Activated CD8-positive, alpha-beta T cell treated with anti-CD3 and anti-CD28 coated beads, Interleukin-2, amount 10 ng/mL, durations not matched to agents 7 days and 5 days (primary cell): ENCODE measurements around the gene RAB36. TPM values are rescaled to one million over a fixed set of nuclear protein-coding genes. Genes with fewer than 3 reads are reported as not detected.

Source experiments
- ATAC-seq: fragments of 150-1000 bp; cut with Tn5 transposase; one replicate; pipeline ENCODE4 v1.10.0; 2021; ENCODE audit warnings: moderate library complexity
- CTCF ChIA-PET: fragments of 350-600 bp; sonication (Branson Sonifier 250); formaldehyde crosslinking; loops from one replicate; lab custom pipeline; 2021; ENCODE audit warnings: antibody characterized with exemption; lab: Charles Lee
- POLR2A ChIA-PET: fragments of 350-600 bp; sonication (Branson Sonifier 250); formaldehyde crosslinking; loops from one replicate; lab custom pipeline; 2021; ENCODE audit warnings: antibody characterized with exemption; lab: Charles Lee
- DNase-seq: peaks from one replicate; pipeline ENCODE4 v3.0.0-alpha.2; 2020
- H3K27ac Mint-ChIP-seq: one replicate; pipeline ENCODE4 v1.8.0; 2021; ENCODE audit warnings: mild to moderate bottlenecking, mixed read lengths
- H3K27me3 Mint-ChIP-seq: one replicate; pipeline ENCODE4 v1.8.0; 2021; ENCODE audit warnings: low read depth, mixed read lengths
- H3K36me3 Mint-ChIP-seq: one replicate; pipeline ENCODE4 v1.8.0; 2021; ENCODE audit warnings: low read depth, mixed read lengths
- H3K4me1 Mint-ChIP-seq: one replicate; pipeline ENCODE4 v1.8.0; 2021; ENCODE audit warnings: low read depth, mixed read lengths
- H3K4me3 Mint-ChIP-seq: one replicate; pipeline ENCODE4 v1.8.0; 2021; ENCODE audit warnings: mild to moderate bottlenecking, mixed read lengths
- H3K9me3 Mint-ChIP-seq: one replicate; pipeline ENCODE4 v1.8.0; 2022; ENCODE audit warnings: mixed read lengths; ENCODE audit not compliant: insufficient read depth
- total RNA-seq, 2 experiments: library from RNA; stranded (reverse); gene quantifications; one replicate each; pipeline ENCODE4 v1.2.3, GENCODE V29; 2021

RAB36 gene
- total RNA-seq, 2 experiments from 2014 or later, result 0.79 to 1.0 TPM

- POLR2A ChIA-PET, result no interaction called here
- H3K36me3 Mint-ChIP-seq, result peaks cover 8% of the 10 kb centered on the region
- H3K9me3 Mint-ChIP-seq, result no peaks in the 10 kb centered on the region
- no peak overlapping the region for H3K4me3 Mint-ChIP-seq
- ATAC-seq (no peak), DNase-seq (no peak)
- no peaks in the 10 kb centered on the region for H3K27me3 Mint-ChIP-seq
- CTCF ChIA-PET, result interaction anchor here (1.2 to 1.3 kb wide), 2 partner anchors 77 to 84 kb away, joined by 3 to 4 read pairs; no protein-coding TSS in a partner anchor
- no peaks in the 10 kb centered on the region for H3K4me1 Mint-ChIP-seq
- no peak overlapping the region for H3K27ac Mint-ChIP-seq
These were observed 60.2 kb downstream of the RAB36 start for GRCh38 chr22:23205339-23206049.

- ATAC-seq (no peak), DNase-seq (no peak)
- no peak overlapping the region for H3K27ac Mint-ChIP-seq
- H3K36me3 Mint-ChIP-seq, result peaks cover 8% of the 10 kb centered on the region
- no peaks in the 10 kb centered on the region for H3K9me3 Mint-ChIP-seq
- H3K4me3 Mint-ChIP-seq, result no peak overlapping the region
- H3K4me1 Mint-ChIP-seq, result no peaks in the 10 kb centered on the region
- no peaks in the 10 kb centered on the region for H3K27me3 Mint-ChIP-seq
- POLR2A ChIA-PET, result no interaction called here
- CTCF ChIA-PET, result no interaction called here
These were observed 61.6 kb downstream of the RAB36 start for GRCh38 chr22:23206915-23207314.

GRCh38 chr22:23207729-23208393 lies 62.6 kb downstream of the RAB36 start:
- peaks cover 8% of the 10 kb centered on the region for H3K36me3 Mint-ChIP-seq
- no peak overlapping the region for H3K27ac Mint-ChIP-seq
- DNase-seq, result no peak
- ChIA-PET POLR2A (no interaction called here), CTCF (no interaction called here)
- ATAC-seq, result no peak
- H3K27me3 Mint-ChIP-seq, result no peaks in the 10 kb centered on the region
- no peak overlapping the region for H3K4me3 Mint-ChIP-seq
- H3K9me3 Mint-ChIP-seq, result no peaks in the 10 kb centered on the region
- peaks cover 1% of the 10 kb centered on the region for H3K4me1 Mint-ChIP-seq

GRCh38 chr22:23210428-23211170 lies 65.3 kb downstream of the RAB36 start:
- H3K4me3 Mint-ChIP-seq, result no peak overlapping the region
- no peak for DNase-seq
- peaks cover 4% of the 10 kb centered on the region for H3K36me3 Mint-ChIP-seq
- H3K27me3 Mint-ChIP-seq, result no peaks in the 10 kb centered on the region
- POLR2A ChIA-PET, result no interaction called here
- H3K9me3 Mint-ChIP-seq, result no peaks in the 10 kb centered on the region
- no peak overlapping the region for H3K27ac Mint-ChIP-seq
- peaks cover 10% of the 10 kb centered on the region for H3K4me1 Mint-ChIP-seq
- CTCF ChIA-PET, result interaction anchor here (0.7 kb wide), 1 partner anchor 116 kb away, joined by 3 read pairs; no protein-coding TSS in a partner anchor
- no peak for ATAC-seq

GRCh38 chr22:23211622-23212021 lies 66.3 kb downstream of the RAB36 start:
- DNase-seq, result no peak
- ChIA-PET CTCF (no interaction called here), POLR2A (no interaction called here)
- Mint-ChIP-seq H3K4me1 (peaks cover 20% of the 10 kb centered on the region), H3K27me3 (no peaks in the 10 kb centered on the region), H3K9me3 (no peaks in the 10 kb centered on the region), H3K27ac (no peak overlapping the region), H3K36me3 (peaks cover 4% of the 10 kb centered on the region), H3K4me3 (no peak overlapping the region)
- no peak for ATAC-seq

GRCh38 chr22:23212061-23213021 lies 67.1 kb downstream of the RAB36 start:
- H3K4me1 Mint-ChIP-seq, result peaks cover 27% of the 10 kb centered on the region
- no peak overlapping the region for H3K4me3 Mint-ChIP-seq
- H3K27me3 Mint-ChIP-seq, result no peaks in the 10 kb centered on the region
- H3K9me3 Mint-ChIP-seq, result no peaks in the 10 kb centered on the region
- H3K27ac Mint-ChIP-seq, result no peak overlapping the region
- DNase-seq (no peak), ATAC-seq (no peak)
- CTCF ChIA-PET, result no interaction called here
- POLR2A ChIA-PET, result no interaction called here
- H3K36me3 Mint-ChIP-seq, result peaks cover 7% of the 10 kb centered on the region

- Mint-ChIP-seq H3K4me1 (peaks cover 33% of the 10 kb centered on the region), H3K27ac (no peak overlapping the region), H3K36me3 (peaks cover 7% of the 10 kb centered on the region), H3K27me3 (no peaks in the 10 kb centered on the region), H3K4me3 (no peak overlapping the region), H3K9me3 (no peaks in the 10 kb centered on the region)
- DNase-seq, result no peak
- ChIA-PET POLR2A (no interaction called here), CTCF (interaction anchor here (1.4 kb wide), 1 partner anchor 77 kb away, joined by 3 read pairs; no protein-coding TSS in a partner anchor)
- ATAC-seq, result no peak
These were observed 67.8 kb downstream of the RAB36 start for GRCh38 chr22:23213022-23213555.

- H3K27me3 Mint-ChIP-seq, result no peaks in the 10 kb centered on the region
- H3K9me3 Mint-ChIP-seq, result no peaks in the 10 kb centered on the region
- CTCF ChIA-PET, result interaction anchor here (1.4 kb wide), 1 partner anchor 76 kb away, joined by 3 read pairs; no protein-coding TSS in a partner anchor
- no peak overlapping the region for H3K27ac Mint-ChIP-seq
- H3K4me1 Mint-ChIP-seq, result peaks cover 40% of the 10 kb centered on the region
- peaks cover 7% of the 10 kb centered on the region for H3K36me3 Mint-ChIP-seq
- H3K4me3 Mint-ChIP-seq, result no peak overlapping the region
- ATAC-seq (no peak), DNase-seq (no peak)
- POLR2A ChIA-PET, result no interaction called here
These were observed 68.5 kb downstream of the RAB36 start for GRCh38 chr22:23213581-23214334.
